CD4-positive, alpha-beta T cell treated with Interleukin-1 beta for 1 hour (primary cell): ENCODE measurements around the gene WFS1.

Source experiments
- DNase-seq, 2 donors: peaks; one replicate each; pipeline ENCODE4 v3.0.0-alpha.2; 2020 to 2022

Gene WFS1, protein sequence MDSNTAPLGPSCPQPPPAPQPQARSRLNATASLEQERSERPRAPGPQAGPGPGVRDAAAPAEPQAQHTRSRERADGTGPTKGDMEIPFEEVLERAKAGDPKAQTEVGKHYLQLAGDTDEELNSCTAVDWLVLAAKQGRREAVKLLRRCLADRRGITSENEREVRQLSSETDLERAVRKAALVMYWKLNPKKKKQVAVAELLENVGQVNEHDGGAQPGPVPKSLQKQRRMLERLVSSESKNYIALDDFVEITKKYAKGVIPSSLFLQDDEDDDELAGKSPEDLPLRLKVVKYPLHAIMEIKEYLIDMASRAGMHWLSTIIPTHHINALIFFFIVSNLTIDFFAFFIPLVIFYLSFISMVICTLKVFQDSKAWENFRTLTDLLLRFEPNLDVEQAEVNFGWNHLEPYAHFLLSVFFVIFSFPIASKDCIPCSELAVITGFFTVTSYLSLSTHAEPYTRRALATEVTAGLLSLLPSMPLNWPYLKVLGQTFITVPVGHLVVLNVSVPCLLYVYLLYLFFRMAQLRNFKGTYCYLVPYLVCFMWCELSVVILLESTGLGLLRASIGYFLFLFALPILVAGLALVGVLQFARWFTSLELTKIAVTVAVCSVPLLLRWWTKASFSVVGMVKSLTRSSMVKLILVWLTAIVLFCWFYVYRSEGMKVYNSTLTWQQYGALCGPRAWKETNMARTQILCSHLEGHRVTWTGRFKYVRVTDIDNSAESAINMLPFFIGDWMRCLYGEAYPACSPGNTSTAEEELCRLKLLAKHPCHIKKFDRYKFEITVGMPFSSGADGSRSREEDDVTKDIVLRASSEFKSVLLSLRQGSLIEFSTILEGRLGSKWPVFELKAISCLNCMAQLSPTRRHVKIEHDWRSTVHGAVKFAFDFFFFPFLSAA

DNA sequence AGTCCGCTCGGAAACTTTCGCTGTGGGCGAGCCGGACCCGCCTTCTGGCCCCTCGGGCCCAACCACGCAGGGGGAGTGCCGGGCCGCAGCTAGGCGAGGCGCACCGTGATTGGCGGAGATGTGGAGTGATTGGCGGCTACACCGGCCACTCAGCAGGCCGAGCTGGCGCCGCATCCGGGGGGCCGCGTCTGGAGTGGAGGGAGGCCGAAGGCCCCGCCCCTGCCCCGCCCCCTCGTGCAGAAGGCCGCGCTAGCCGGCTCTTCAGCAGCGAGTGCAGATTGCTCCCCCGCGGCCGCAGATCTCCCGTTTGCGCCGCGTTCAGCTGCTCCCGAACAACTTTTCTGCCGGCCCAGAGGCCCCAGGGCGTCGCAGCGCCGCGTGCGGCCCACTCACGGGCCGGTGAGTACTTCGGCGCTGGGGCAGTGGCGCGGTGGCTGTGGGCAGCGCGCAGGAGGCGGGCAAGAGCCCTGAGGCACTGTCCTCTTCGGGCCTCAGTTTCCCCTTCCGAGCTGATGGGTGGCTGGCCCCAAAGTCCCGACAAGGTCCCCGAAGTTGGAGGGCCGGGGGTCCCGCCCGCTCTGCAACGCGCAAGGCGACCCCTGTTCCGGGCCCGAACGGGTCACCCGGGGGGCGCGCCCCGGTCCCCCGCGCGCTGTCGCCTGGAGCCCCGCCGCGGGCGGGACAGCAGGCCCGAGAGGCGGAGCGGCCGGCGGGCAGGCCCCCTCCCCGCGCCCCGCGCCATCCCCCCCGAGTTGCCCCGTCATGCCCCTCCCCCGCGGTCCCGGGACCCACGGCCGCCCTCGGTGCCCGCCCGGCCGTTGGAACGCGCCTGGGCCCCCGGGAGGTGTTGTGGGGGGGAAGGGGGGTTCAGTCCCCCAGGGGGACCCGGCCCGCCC is at the start of gene WFS1:
TSS of gene WFS1 (plus strand) at position 235 of the 896 bp plus-strand sequence. CDS start 7,606 bp downstream, outside the sequence.
- DNase-seq, result peak; percentile 98 to 99

DNA sequence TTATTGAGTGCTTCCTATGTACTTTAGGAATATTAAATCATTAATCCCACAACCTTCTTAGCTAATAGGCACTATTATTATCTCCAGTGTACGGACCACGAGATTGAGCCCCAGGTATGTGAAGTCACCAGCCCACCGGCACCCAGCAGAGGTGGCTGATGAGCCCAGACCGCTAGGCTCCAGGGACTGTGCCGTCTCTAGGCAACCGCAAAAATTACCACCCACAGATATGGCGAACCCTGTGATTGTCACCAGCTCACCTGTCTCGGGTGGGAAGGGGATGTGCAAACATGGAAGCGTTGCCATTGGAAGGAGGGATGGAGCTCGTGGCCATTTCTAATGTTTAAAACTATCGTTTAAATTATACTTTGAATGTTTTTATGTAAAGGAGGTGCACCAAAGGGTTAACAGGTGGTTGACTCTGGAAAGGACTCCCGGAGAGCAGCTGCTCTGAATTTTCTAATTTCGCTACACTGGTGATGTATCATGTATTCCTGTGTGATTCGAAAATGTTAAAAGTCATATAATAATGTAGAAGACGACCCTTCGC is 48.3 kb upstream of the WFS1 start:
- no peak for DNase-seq

DNA sequence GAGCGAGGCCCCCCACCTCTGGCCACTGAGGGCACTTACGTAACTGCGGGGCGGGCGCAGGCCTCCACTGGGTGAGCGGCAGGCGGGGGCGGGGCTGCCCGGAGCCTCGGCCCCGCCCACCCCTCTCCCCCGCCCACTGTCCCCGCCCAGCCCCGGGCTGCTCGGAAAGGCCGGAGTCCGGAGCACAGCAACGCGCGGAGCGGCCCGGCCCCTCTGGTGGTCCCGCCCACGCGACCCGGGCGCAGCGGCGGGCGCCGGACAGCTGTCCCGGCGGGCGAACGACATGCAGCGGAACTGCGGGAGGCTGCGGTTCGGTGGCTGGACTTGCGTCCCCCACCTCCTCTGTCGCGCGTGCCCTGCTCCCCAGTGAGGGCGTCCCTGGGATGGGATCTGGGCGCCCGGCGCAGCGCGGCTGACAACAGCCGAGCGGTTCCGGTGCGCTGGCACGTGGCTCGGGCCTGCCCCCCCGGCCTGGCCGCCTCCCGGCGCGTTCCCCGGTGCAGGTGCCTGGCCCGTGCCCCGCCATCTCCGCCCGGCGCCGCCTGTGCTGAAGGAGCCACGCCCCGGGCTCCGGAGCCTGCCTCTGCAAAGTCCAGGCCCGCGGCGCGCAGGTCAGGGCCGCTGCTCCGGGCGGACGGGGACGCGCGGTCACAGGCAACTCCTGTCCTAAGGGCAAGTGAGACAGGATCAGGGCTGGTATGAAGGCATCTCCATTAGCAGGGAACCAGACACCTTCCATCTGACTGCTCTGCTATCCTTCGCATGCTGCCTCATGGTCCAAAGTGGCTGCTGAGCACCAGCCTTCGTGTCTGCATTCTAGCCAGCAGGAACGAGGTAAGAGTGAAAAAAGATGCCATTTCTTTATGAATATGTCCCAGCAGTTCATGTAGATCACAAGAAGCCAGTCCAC is 47.5 kb upstream of the WFS1 start:
- peak; percentile 36 to 39 for DNase-seq

DNA sequence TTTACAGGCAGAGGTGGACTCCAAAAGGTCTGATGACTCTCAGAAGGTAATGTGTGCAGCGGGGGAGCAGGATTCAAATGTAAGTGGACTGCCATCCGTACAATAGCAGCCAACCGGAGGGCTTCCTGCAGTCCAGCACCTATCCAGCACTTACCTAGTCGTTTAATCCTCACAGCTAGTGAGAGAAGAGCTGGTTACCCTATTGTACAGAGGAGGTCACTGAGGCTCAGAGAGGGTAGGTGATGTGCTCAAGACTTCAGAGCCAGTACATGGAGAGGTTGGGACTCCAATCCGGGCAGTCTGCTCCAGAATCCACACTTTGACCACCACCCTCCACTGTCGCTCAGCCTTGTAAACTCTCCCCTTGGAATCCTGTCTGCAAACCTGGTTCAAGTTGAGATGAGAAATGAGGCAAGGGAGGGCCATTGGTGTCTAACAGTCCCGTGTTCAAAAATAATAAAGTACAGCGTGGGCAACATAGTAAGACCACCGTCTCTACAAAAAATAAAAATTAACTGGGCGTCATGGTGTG is 46.8 kb upstream of the WFS1 start:
- no peak for DNase-seq

DNA sequence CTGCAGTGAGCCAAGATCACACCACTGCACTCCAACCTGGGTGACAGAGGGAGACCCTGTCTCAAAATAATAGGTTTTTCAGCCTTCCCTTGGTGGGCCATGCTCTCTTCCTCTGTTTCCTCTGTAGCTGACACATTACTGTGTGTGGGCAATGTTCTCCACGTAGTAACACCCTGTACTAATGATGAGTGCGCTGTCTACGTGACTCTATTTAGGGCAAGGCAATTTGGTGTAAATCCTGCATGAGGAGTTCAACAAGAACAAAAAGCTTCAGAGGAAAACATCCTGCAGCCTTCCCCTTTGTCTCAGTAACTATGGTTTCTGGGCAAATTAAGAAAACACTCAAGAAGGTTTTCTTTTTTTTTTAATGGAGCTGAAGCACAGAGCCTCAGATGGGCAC is 44.9 kb upstream of the WFS1 start:
- no peak for DNase-seq

DNA sequence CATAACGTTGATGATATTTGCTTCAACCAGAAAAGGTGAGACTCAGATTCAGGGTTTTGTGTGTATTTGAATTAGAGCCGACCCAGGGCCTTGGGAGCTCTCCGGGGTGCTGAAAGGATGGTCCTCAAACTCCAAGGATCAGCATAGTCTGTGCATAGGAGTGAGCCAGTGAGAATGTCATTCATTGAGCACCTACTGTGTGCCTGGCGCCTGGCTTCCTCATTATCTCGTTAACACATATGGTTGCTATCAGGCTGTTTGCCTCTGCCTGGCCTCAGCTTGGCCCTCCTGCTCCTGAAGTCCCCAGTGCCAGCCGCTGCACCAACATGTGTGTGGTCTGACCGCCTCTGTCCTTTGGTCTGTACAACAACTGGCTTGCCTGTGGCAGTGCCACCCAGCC is 44.2 kb upstream of the WFS1 start:
- DNase-seq, result peak in 1 of 2 donors; percentile 6

DNA sequence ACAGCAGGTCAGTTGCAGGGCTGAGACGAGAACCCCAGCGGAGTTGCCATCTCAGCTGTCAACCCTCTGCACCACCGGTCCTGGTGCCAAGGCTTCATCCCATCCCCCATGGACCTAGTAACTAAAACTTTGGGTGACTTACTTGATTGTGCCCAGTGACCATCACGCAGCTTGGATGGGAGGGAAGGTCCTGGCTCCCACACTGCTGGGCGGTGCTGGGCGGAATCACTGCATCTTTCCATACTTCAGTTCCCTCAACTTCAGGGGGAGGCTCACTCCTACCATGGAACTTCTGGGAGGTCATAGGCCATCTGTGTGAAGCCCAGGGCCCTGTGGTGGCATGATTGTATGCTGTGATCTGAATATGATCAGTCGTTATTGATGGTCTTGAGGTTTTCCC is 43.1 kb upstream of the WFS1 start:
- no peak for DNase-seq

DNA sequence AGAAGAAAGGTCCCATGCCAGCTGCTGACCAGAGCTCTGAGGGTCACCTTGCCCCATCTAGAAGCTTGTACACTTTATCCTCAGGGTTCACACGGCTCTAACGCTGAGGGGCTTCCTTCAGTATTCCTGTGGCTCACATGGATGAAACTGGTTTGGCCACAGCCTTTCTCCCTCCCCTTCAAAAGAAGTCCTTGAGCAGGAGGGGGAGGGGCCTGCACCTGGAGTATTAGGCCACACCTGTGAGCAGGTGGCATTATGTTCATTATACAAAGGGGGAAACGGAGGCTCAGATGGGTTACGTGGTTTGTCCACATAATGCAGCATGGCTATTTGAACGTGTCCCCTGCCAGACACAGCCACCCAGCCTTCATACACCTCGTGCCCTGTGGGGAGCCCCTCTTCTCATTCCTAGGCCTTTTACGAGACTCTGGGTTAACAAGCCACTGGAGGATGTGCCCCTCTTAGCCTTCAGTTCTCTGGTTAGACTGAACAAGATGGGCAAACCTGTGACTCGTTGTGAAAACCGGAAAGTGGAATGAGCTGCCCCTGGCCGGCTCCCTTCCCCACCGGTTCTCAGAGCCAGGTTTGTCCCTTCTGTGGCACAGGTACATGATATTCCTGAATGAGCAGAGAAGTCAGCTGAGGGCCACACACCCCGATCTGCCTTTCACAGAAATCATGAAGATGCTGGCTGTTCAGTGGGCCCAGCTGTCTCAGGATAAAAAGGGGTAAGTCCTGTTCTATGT is 42.1 kb upstream of the WFS1 start:
- no peak for DNase-seq

DNA sequence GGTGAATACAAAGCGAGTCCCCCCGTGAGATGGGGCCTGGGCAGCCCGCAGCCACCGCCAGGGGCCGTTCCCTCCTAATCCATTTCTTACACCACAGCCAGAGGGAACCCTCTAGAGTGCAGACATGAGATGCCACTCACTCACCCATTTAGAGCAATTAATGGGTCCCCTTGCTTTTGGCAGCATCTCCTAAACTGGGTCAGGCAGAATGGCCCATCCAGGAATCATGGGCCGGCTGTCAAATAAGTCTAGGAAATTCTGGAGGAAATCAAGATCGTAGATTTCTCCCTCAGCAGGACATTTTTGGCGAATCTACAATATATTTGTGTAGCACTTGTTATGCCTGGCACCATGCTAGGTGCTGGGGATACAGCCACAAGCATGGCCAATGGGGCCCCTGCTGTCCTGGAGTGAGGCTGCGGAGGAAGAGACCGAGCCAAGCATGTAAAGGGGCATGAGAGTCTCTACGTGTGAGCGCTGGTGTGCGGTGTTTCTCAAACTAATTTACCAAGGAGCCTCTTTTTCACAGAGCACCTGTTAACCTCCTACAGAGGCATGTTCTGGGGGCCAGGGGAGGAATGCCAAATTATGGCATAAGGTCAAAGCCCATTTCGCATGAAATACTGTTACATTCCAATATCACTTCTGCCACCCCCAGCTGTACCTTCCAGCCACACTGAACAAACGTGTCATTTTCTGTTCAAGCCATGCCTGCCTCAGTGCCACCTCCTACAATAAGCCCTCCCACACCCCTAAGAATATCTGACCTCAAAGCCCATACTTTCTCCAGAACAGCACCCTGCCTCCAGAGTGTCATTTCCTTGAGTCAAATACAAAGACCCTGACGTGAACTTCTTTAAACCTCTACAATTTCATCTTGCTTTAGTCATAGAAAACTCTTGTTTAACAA is 41.2 kb upstream of the WFS1 start:
- no peak for DNase-seq

DNA sequence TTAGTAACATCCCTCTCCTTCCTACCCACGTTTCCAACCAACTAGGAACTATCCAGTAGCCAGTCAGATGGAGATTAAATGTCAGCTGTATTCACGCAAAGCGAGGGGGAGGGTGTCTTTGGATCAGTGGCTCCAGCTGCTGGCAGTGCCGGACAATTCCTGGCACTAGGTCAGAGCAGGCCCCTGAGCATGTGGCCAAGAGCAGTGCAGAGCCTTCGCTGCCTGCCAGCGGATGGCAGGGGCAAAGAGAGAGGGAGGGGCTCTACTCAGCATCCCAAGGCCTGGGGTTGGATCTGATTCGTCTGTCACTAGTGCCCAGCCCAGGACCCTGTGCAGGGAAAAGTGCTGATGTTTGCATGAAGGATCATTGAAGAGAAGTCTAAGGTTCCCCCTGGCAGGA is 40.6 kb upstream of the WFS1 start:
- DNase-seq, result no peak

DNA sequence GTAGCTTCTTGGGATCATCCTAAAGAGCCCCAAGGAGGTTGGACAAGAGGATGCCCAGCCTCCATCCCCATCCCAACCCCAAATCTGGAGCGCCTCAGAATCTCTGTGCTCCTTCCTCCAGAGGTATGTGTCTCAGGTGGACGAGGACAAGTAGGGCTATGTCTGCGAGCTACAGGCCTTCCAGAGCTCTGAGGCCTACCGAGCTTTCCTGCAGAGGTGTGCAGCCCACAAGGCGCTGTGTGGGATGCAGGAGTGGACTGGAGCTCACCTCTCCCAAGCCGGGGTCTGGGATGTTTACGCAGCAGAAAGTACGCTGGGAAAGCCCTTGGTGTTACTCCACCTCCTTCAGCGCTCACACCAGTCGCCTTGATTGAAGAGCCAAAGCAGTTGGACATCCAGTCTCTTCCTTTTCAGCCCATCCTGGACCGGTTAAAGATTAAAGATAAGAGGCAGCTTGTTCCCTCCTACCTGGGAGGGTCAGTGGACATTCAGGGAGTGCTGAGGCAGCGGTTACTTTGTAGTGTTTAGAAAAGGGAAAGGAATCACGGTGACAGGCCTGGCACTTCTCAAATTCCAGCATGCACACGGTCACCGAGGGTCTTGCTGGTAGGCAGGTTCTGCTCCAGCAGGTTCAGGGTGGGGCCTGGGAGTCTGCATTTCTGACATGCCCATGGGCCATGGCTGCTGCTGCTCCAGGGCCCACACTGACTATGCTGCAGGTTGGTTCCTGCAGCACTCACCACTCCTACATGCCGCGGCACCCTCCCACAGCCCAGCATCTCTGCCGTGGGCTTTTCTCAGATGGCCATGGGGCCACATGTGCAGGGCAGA is 39.8 kb upstream of the WFS1 start:
- DNase-seq, result no peak

DNA sequence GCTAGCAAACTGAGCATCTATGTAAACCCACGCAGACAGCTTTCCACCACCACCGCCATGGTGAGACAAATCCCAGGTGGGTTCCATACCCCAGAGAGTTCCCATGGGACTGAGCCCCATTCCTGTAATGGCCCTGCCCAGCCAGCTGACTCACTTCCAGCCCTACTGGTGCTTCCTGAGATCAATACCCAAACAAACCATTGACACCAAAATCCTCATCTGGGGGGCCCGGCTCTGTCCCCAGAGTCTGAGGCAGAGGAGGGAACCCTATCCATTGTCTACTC is 39.2 kb upstream of the WFS1 start:
- DNase-seq, result no peak

DNA sequence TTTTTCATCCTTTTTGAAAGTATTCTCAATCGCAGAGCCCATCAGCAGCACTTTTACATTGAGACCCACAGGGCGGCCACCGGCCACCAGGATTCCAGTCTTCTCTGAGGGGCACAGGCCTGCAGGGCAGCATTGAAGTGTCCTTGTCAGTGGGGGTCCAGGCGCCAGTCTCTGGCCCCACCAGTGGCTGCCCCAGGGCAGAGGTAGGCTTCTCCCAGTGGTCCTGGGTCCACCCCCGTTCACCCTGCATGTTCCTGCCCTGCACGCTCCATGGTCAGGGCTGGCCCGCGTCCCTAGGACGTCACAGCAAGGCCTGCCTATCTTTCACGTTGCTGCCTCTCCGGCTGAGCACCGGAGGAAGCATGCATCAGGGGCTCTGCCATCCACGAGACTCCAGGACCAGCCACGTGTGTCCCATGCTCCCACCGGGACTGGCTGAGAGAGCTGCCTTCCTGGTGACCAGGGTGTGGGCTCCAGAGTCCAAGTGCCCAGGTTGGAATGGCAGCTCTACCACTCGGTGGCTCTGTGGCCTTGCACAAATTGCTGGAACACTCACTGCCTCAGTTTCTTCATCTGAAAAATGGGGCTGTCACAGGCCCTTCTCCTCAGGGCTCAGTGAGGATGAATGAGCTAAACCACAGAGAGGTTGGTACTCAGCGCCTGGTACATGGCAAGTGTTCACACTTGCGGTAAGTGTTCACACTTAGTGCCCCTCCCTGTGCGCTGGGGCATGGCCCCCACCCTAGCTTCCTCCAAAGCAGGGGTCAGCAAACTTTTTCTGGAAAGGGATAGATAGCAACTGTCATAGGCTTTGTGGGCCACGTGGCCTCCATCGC is 38.6 kb upstream of the WFS1 start:
- no peak for DNase-seq

DNA sequence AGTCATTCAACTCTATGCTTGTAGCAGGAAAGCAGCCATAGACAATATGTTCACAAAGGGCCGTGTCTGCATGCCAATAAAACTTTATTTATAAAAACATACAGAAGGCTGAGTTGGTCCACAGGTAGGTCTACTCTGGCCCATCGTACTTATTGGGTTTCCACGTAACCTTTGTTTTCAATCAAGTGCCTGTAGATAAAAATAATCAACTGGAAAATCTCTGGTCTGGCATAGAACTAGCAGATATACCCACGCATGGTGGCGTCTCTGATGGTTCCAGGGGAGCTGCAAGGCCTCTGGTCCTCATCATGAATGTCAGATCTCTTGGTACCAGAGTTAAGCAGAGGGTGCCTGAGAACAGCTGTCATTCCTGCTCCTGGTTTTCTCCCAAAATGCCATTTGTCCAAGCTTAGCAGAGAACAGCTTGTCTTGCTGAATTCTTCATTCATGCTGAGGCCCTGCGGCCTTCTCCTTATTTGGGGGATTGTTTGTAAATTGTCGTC is 37.9 kb upstream of the WFS1 start:
- DNase-seq, result no peak

DNA sequence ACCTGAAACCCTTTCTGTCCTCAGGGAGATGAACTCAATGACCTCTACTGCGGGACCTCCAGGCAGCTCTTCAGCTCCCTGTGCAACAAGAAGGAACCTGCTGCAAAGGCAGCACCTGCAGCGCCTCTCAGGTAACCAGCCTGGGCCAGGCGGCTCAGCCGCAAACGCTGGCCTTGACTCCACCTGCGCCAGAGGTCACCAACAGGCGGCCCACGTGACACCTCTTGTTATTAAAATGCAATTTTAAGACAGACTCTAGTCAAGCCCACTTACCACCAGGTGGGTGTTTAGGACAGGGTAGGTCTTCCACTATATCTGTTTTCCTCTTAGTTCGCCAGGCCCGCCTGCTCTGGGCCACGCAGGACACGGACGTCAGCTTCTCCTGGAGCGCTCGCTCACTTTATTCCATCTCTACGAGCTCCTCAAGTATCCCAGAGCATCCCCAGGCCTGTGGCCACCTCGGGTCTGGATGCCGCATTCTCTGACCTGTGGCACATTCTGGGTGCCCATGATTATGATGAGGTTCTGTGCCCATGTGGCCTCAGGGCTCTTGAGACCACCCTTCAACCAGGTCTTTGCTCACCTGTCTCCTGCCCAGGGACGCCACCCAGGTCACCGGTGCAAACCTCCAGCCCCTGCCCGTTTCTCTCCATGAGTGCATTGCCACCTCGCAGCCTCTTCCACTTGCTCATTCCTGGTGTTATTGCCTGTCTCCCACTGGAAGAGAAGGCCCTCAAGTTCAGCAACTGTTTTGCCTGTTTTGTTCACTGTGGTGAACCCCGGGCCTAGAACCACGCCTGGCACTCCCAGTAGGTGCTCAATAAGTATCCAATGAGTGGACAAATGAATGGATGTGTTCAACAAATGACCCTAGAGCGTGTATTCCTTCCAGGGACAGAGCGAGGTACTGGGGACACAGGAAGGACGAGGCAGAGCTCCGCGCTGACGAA is 36.5 kb upstream of the WFS1 start:
- DNase-seq, result no peak

DNA sequence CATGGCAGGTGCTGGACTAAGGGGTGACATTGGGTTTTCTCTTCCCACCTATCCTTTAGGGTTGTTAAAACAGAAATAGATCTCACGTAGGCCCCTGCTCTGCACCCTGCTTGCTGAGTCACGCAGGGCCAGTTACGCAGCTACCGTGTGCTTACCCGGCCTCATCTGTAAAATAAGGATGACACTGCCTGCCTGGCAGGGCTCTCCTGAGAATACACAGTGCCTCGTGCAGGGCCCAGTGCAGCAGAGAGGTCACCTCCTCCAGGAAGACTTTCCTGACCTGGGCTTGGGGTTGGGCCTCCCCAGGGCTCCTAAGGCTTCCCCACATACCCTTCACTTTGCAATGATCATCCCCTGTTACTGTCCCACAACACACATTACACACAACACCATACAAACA is 35.7 kb upstream of the WFS1 start:
- DNase-seq, result no peak
